ENCODE results near the gene F2R.

The F2R gene

GRCh38 chr5:76690704-76691466 is 25.0 kb upstream of the F2R start:
- no peak for DNase-seq

GRCh38 chr5:76691467-76692273 is 24.3 kb upstream of the F2R start:
- no peak for DNase-seq

GRCh38 chr5:76692274-76692540 is 23.7 kb upstream of the F2R start:
- DNase-seq = no peak

- no peak for DNase-seq
Measured at GRCh38 chr5:76692651-76693050, 23.3 kb upstream of the F2R start.

GRCh38 chr5:76693141-76693540 is 22.8 kb upstream of the F2R start:
- DNase-seq = no peak

GRCh38 chr5:76694317-76694716 is 21.6 kb upstream of the F2R start:
- DNase-seq = no peak

GRCh38 chr5:76695346-76695745 is 20.6 kb upstream of the F2R start:
- no peak for DNase-seq

GRCh38 chr5:76696251-76696650 is 19.7 kb upstream of the F2R start:
- DNase-seq = no peak

GRCh38 chr5:76697670-76698069 is 18.3 kb upstream of the F2R start:
- DNase-seq = no peak

- DNase-seq = no peak
Measured at GRCh38 chr5:76700571-76700970, 15.4 kb upstream of the F2R start.

GRCh38 chr5:76701298-76701697 is 14.6 kb upstream of the F2R start:
- no peak for DNase-seq

GRCh38 chr5:76703707-76704106 is 12.2 kb upstream of the F2R start:
- no peak for DNase-seq

GRCh38 chr5:76704131-76704663 is 11.7 kb upstream of the F2R start:
- no peak for DNase-seq

- DNase-seq = no peak
Measured at GRCh38 chr5:76705574-76705973, 10.4 kb upstream of the F2R start.

- no peak for DNase-seq
Measured at GRCh38 chr5:76709762-76710161, 6.2 kb upstream of the F2R start.

GRCh38 chr5:76710991-76711390 is 4.9 kb upstream of the F2R start:
- DNase-seq = no peak

GRCh38 chr5:76714751-76715485 is 1.0 kb upstream of the F2R start:
- DNase-seq = peak; percentile 11

- DNase-seq = no peak
Measured at GRCh38 chr5:76715486-76715735, 515 bp upstream of the F2R start.

GRCh38 chr5:76716456-76717157 is 681 bp downstream of the F2R start:
- no peak for DNase-seq

GRCh38 chr5:76717222-76718083 is 1.5 kb downstream of the F2R start:
- DNase-seq = no peak

- DNase-seq = no peak
Measured at GRCh38 chr5:76718381-76718832, 2.5 kb downstream of the F2R start.

GRCh38 chr5:76718880-76719279 is 3.0 kb downstream of the F2R start:
- DNase-seq = no peak
